Neutrophil (primary cell): Measurements from ENCODE around the gene ADAD2.
"Not testable (repeated sequence)": the region's sequence is repeated elsewhere in the genome, so short reads cannot be mapped to it uniquely, and the experiment has no call there.

Experiments used
- H3K27ac ChIP-seq: fragments of 200-600 bp; sonication (generic); 2 replicates; pipeline ENCODE4 v1.5.1; 2016; ENCODE audit warnings: mild to moderate bottlenecking, moderate library complexity
- H3K27me3 ChIP-seq: fragments of 200-600 bp; sonication (generic); 2 replicates; pipeline ENCODE4 v1.6.0; 2016; ENCODE audit warnings: mild to moderate bottlenecking
- H3K36me3 ChIP-seq: fragments of 200-600 bp; sonication (generic); 2 replicates; pipeline ENCODE4 v1.5.1; 2017
- H3K4me1 ChIP-seq, 2 experiments: fragments of 200-600 bp in 1 of 2; sonication (generic) in 1 of 2; 1 replicate in 1 of 2; 2 replicates in 1 of 2; pipeline versions ENCODE4 v1.5.1 to v1.6.1; 2013 to 2016; ENCODE audit warnings: low read depth in 1 of 2, low read length in 1 of 2, mild to moderate bottlenecking in 1 of 2, moderate library complexity in 1 of 2; ENCODE audit not compliant: control insufficient read depth in 1 of 2, insufficient read depth in 1 of 2
- H3K4me3 ChIP-seq, 2 experiments: fragments of 200-600 bp in 1 of 2; sonication (generic) in 1 of 2; 1 replicate in 1 of 2; 2 replicates in 1 of 2; pipeline ENCODE4 v1.5.1; 2013 to 2016; ENCODE audit warnings: low read depth in 1 of 2, low read length in 1 of 2, mild to moderate bottlenecking in 1 of 2, moderate library complexity in 1 of 2
- H3K9me3 ChIP-seq: fragments of 200-600 bp; sonication (generic); 2 replicates; pipeline ENCODE4 v1.5.1; 2016
- CTCF ChIP-seq: fragments of 200-600 bp; sonication (generic); IDR thresholded peaks from 2 replicates; pipeline ENCODE4 v1.5.1; 2016; ENCODE audit warnings: antibody characterized with exemption

The ADAD2 gene

GRCh38 chr16:84207879-84208278 is 16.9 kb downstream of the ADAD2 start:
- H3K4me3 ChIP-seq = no peak overlapping the region
- TF ChIP-seq CTCF = no peak
- H3K27ac ChIP-seq = no peak overlapping the region
- peaks cover 3% of the 10 kb centered on the region for H3K27me3 ChIP-seq
- no peaks in the 10 kb centered on the region for H3K4me1 ChIP-seq
- H3K9me3 ChIP-seq = no peaks in the 10 kb centered on the region
- H3K36me3 ChIP-seq = no peaks in the 10 kb centered on the region

- Histone ChIP-seq H3K4me1 (no peaks in the 10 kb centered on the region), H3K27me3 (peaks cover 3% of the 10 kb centered on the region), H3K4me3 (no peak overlapping the region), H3K9me3 (no peaks in the 10 kb centered on the region), H3K36me3 (no peaks in the 10 kb centered on the region), H3K27ac (no peak overlapping the region)
- no peak for TF ChIP-seq CTCF
Observed at GRCh38 chr16:84209989-84210388, 19.0 kb downstream of the ADAD2 start.

- no peaks in the 10 kb centered on the region for H3K36me3 ChIP-seq
- no peak overlapping the region for H3K4me3 ChIP-seq
- TF ChIP-seq CTCF = no peak
- no peaks in the 10 kb centered on the region for H3K9me3 ChIP-seq
- H3K4me1 ChIP-seq = no peaks in the 10 kb centered on the region
- H3K27ac ChIP-seq = no peak overlapping the region
- no peaks in the 10 kb centered on the region for H3K27me3 ChIP-seq
Observed at GRCh38 chr16:84212154-84212553, 21.2 kb downstream of the ADAD2 start.

GRCh38 chr16:84212631-84213030 is 21.7 kb downstream of the ADAD2 start:
- H3K9me3 ChIP-seq = no peaks in the 10 kb centered on the region
- no peaks in the 10 kb centered on the region for H3K4me1 ChIP-seq
- no peak overlapping the region for H3K4me3 ChIP-seq
- H3K27me3 ChIP-seq = no peaks in the 10 kb centered on the region
- H3K27ac ChIP-seq = no peak overlapping the region
- no peak for TF ChIP-seq CTCF
- H3K36me3 ChIP-seq = no peaks in the 10 kb centered on the region

- H3K27ac ChIP-seq = no peak overlapping the region
- no peaks in the 10 kb centered on the region for H3K36me3 ChIP-seq
- H3K4me3 ChIP-seq = no peak overlapping the region
- H3K27me3 ChIP-seq = no peaks in the 10 kb centered on the region
- H3K4me1 ChIP-seq = no peaks in the 10 kb centered on the region
- TF ChIP-seq CTCF = no peak
- H3K9me3 ChIP-seq = no peaks in the 10 kb centered on the region
Observed at GRCh38 chr16:84214451-84215066, 23.6 kb downstream of the ADAD2 start.

- H3K9me3 ChIP-seq = no peaks in the 10 kb centered on the region
- H3K27ac ChIP-seq = no peak overlapping the region
- H3K4me1 ChIP-seq = no peaks in the 10 kb centered on the region
- no peak for TF ChIP-seq CTCF
- H3K27me3 ChIP-seq = no peaks in the 10 kb centered on the region
- H3K4me3 ChIP-seq = no peak overlapping the region
- no peaks in the 10 kb centered on the region for H3K36me3 ChIP-seq
Observed at GRCh38 chr16:84215531-84215930, 24.6 kb downstream of the ADAD2 start.

GRCh38 chr16:84216144-84216543 is 25.2 kb downstream of the ADAD2 start:
- H3K9me3 ChIP-seq, H3K4me3 ChIP-seq, H3K27ac ChIP-seq, H3K36me3 ChIP-seq, H3K4me1 ChIP-seq, H3K27me3 ChIP-seq: not testable (repeated sequence)
